Bronchial epithelial cell (primary cell): Measurements from ENCODE around the gene KLF6. TPM values are rescaled to one million over a fixed set of nuclear protein-coding genes. Genes with fewer than 3 reads are reported as not detected.

Source experiments
- DNase-seq: peaks from one replicate; pipeline ENCODE4 v3.0.0-alpha.2; 2010; ENCODE audit warnings: low read depth
- FAIRE-seq: peaks from 2 replicates; lab custom pipeline; 2011; peaks lifted over from hg19 to GRCh38; lab: Jason Lieb, UNC
- H3K27me3 ChIP-seq: 2 replicates; pipeline ENCODE4 v1.5.1; 2011; ENCODE audit warnings: low read length; ENCODE audit not compliant: control insufficient read depth, insufficient read depth
- H3K36me3 ChIP-seq: 2 replicates; pipeline ENCODE4 v1.5.1; 2011; ENCODE audit warnings: low read length; ENCODE audit not compliant: control insufficient read depth, insufficient read depth
- H3K4me3 ChIP-seq: 2 replicates; pipeline ENCODE4 v1.5.1; 2011; ENCODE audit warnings: mild to moderate bottlenecking, low read depth, low read length, control low read depth
- CTCF ChIP-seq: IDR thresholded peaks from 2 replicates; pipeline ENCODE4 v1.5.1; 2011; ENCODE audit warnings: mild to moderate bottlenecking, moderate library complexity, low read length, control low read depth, inconsistent platforms; ENCODE audit not compliant: insufficient read depth, severe bottlenecking
- total RNA-seq: library from RNA; depleted of rRNA; stranded (reverse); fragments of >200 nt; gene quantifications from 2 replicates; pipeline ENCODE4 v1.2.1, GENCODE V29; 2014

KLF6 gene
- total RNA-seq, 1 donor from 2014 or later: 70.6 TPM

GRCh38 chr10:3781468-3782145, 3.4 kb downstream of the KLF6 start:
- Histone ChIP-seq H3K36me3 (peaks cover 31% of the 10 kb centered on the region), H3K27me3 (no peaks in the 10 kb centered on the region), H3K4me3 (peak overlapping the region; percentile 97)
- DNase-seq: no peak
- FAIRE-seq: no peak
- peak; percentile 53 for TF ChIP-seq CTCF

- Histone ChIP-seq H3K4me3 (peak overlapping the region; percentile 97), H3K36me3 (peaks cover 31% of the 10 kb centered on the region), H3K27me3 (no peaks in the 10 kb centered on the region)
- TF ChIP-seq CTCF: no peak
- DNase-seq: peak; percentile 25
- FAIRE-seq: no peak
Measured at GRCh38 chr10:3780771-3781467, 4.1 kb downstream of the KLF6 start.

- Histone ChIP-seq H3K27me3 (no peaks in the 10 kb centered on the region), H3K4me3 (peak overlapping the region; percentile 97), H3K36me3 (peaks cover 31% of the 10 kb centered on the region)
- FAIRE-seq (no peak), DNase-seq (peak; percentile 52)
- TF ChIP-seq CTCF: no peak
Measured at GRCh38 chr10:3780021-3780770, 4.8 kb downstream of the KLF6 start.

- no peak for TF ChIP-seq CTCF
- Histone ChIP-seq H3K4me3 (no peak overlapping the region), H3K36me3 (peaks cover 31% of the 10 kb centered on the region), H3K27me3 (no peaks in the 10 kb centered on the region)
- DNase-seq: peak; percentile 27
- no peak for FAIRE-seq
Measured at GRCh38 chr10:3779158-3779741, 5.8 kb downstream of the KLF6 start.

GRCh38 chr10:3778692-3779157, 6.3 kb downstream of the KLF6 start:
- peaks cover 31% of the 10 kb centered on the region for H3K36me3 ChIP-seq
- FAIRE-seq (no peak), DNase-seq (peak; percentile 33)
- TF ChIP-seq CTCF: no peak
- no peaks in the 10 kb centered on the region for H3K27me3 ChIP-seq
- H3K4me3 ChIP-seq: no peak overlapping the region
